H7 (cell line): ENCODE data around the gene CHMP6. TPM values are rescaled to one million over a fixed set of nuclear protein-coding genes. Genes with fewer than 3 reads are reported as not detected.

Experiments used
- DNase-seq: peaks from one replicate; pipeline ENCODE4 v3.0.0; 2012
- H3K27me3 ChIP-seq: 2 replicates; pipeline ENCODE4 v1.6.0; 2011; ENCODE audit warnings: mild to moderate bottlenecking, low read length; ENCODE audit not compliant: control insufficient read depth, insufficient read depth
- H3K36me3 ChIP-seq: replicated peaks from 2 replicates; pipeline ENCODE4 v1.5.1; 2011; ENCODE audit warnings: low read length; ENCODE audit not compliant: control insufficient read depth, insufficient read depth
- H3K4me3 ChIP-seq: 2 replicates; pipeline ENCODE4 v1.5.1; 2011; ENCODE audit warnings: low read depth, mild to moderate bottlenecking, control low read depth, low read length, moderate library complexity; ENCODE audit not compliant: insufficient read depth
- total RNA-seq: library from RNA; depleted of rRNA; stranded (reverse); fragments of >200 nt; shearing (Covaris generic); gene quantifications from 2 replicates; pipeline ENCODE4 v1.2.3, GENCODE V29; 2014; rRNA removed

Gene CHMP6
- total RNA-seq, 1 experiment from 2014 or later, result 15.0 TPM

DNA sequence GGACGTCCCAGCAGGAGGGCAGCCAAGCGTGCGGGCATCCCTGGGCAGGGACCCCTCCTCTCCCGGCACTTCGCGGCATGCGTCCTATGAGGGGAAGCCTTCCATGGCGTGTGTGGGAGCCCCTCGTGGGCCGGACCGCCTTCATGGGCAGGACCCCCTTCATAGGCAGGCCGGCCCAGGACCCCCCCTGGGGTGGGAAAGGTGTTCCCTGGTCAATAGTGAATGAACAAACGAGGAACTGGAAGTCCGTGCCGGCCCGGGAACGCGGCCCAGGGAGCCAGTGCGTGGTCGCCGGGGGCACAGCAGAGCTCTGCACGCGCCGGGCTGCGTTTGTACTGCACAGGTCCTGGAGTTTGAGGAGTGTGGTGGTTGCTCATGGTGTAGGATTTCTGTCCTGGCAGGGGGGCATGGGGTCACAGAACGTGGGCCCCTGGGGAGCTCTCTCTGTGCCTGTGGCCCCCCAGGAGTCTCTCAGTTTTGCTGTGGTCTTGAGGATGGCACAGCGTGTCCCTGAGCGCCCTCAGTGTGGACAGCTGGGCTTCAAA lies 57.3 kb downstream of the CHMP6 start:
- H3K27me3 ChIP-seq, result no peaks in the 10 kb centered on the region
- no peaks in the 10 kb centered on the region; the same call in 1 of the 2 replicates for H3K36me3 ChIP-seq
- no peak overlapping the region for H3K4me3 ChIP-seq
- DNase-seq, result no peak

- no peaks in the 10 kb centered on the region; the same call in 1 of the 2 replicates for H3K36me3 ChIP-seq
- DNase-seq, result no peak
- no peak overlapping the region for H3K4me3 ChIP-seq
Measured at GRCh38 chr17:81049372-81049911, 57.8 kb downstream of the CHMP6 start.

More at GRCh38 chr17:81049372-81049911, 57.8 kb downstream of the CHMP6 start:
- H3K27me3 ChIP-seq, result no peaks in the 10 kb centered on the region

Other genes starting within 250 kb of the CHMP6 start
- gene BAIAP2, start 43.3 kb downstream of the CHMP6 start, total RNA-seq, result 14.9 and 19.5 TPM in 2 replicates
- not detected in 2 replicates for gene PVALEF, start 173.7 kb downstream of the CHMP6 start, total RNA-seq
- 1.5 and 2.0 TPM in 2 replicates for gene AATK, start 174.4 kb downstream of the CHMP6 start, total RNA-seq
- gene CEP131, start 231.1 kb downstream of the CHMP6 start, total RNA-seq, result 20.2 and 24.7 TPM in 2 replicates
- 18.1 and 19.8 TPM in 2 replicates for gene TEPSIN, start 247.2 kb downstream of the CHMP6 start, total RNA-seq
- 32.6 and 38.8 TPM in 2 replicates for gene NDUFAF8, start 247.5 kb downstream of the CHMP6 start, total RNA-seq